ENCODE data around the gene LYZL1. TPM values are rescaled to one million over a fixed set of nuclear protein-coding genes. Genes with fewer than 3 reads are reported as not detected.

The LYZL1 gene
- total RNA-seq, 1 experiment from 2014 or later, result not detected

- no peaks in the 10 kb centered on the region for H3K27me3 Mint-ChIP-seq (ENCODE audit: low read depth)
- ChIA-PET CTCF (interaction anchor here (0.5 to 1.7 kb wide), 3 partner anchors 14 to 128 kb away, joined by 3 to 7 read pairs (median 3); no protein-coding TSS in a partner anchor), POLR2A (interaction anchor here (0.7 kb wide), 1 partner anchor 138 kb away, joined by 3 read pairs; no protein-coding TSS in a partner anchor)
- no peak overlapping the region for H3K4me3 Mint-ChIP-seq
- H3K9me3 Mint-ChIP-seq, result peaks cover 5% of the 10 kb centered on the region; the same call in 1 of the 2 replicates
- no peak overlapping the region for H3K27ac Mint-ChIP-seq
- ATAC-seq (no peak), DNase-seq (ENCODE audit: low spot score) (no peak)
- no peaks in the 10 kb centered on the region for H3K36me3 Mint-ChIP-seq
- TF ChIP-seq NR3C1 (CRISPR knock-in tag; conservative IDR thresholded peaks at IDR 0.05; ENCODE audit: low read depth) (no peak), NFATC4 (CRISPR knock-in tag; IDR thresholded peaks at IDR 0.05) (no peak), NFYB (CRISPR knock-in tag; conservative IDR thresholded peaks at IDR 0.05; ENCODE audit: low read depth) (no peak), ATF1 (CRISPR knock-in tag; IDR thresholded peaks at IDR 0.05) (no peak), PRRX2 (CRISPR knock-in tag; IDR thresholded peaks at IDR 0.05) (no peak), ZNF512 (CRISPR knock-in tag; IDR thresholded peaks at IDR 0.05; ENCODE audit: borderline replicate concordance) (no peak), TCF7 (CRISPR knock-in tag; IDR thresholded peaks at IDR 0.05; ENCODE audit: low read depth) (no peak), GABPB1 (CRISPR knock-in tag; IDR thresholded peaks at IDR 0.05) (no peak), PREB (CRISPR knock-in tag; IDR thresholded peaks at IDR 0.05; ENCODE audit: borderline replicate concordance) (no peak), FOXP1 (CRISPR knock-in tag; IDR thresholded peaks at IDR 0.05; ENCODE audit: borderline replicate concordance) (no peak), RELA (CRISPR knock-in tag; IDR thresholded peaks at IDR 0.05; ENCODE audit: borderline replicate concordance) (no peak), FOXP4 (CRISPR knock-in tag; IDR thresholded peaks at IDR 0.05) (no peak), ZNF317 (CRISPR knock-in tag; IDR thresholded peaks at IDR 0.05; ENCODE audit: borderline replicate concordance, low read depth) (no peak), KAT7 (CRISPR knock-in tag; IDR thresholded peaks at IDR 0.05; ENCODE audit: borderline replicate concordance) (no peak), CDX4 (CRISPR knock-in tag; IDR thresholded peaks at IDR 0.05; ENCODE audit: borderline replicate concordance) (no peak), ZNF671 (CRISPR knock-in tag; IDR thresholded peaks at IDR 0.05) (no peak)
- peaks cover 29% of the 10 kb centered on the region for H3K4me1 Mint-ChIP-seq
Measured at GRCh38 chr10:29257106-29257783, 31.6 kb upstream of the LYZL1 start.

- ChIA-PET POLR2A (no interaction called here), CTCF (interaction anchor here (1.0 to 1.7 kb wide), 2 partner anchors 14 to 47 kb away, joined by 3 to 7 read pairs; no protein-coding TSS in a partner anchor)
- H3K4me3 Mint-ChIP-seq, result no peak overlapping the region
- no peak for TF ChIP-seq ZSCAN18 (CRISPR knock-in tag; IDR thresholded peaks at IDR 0.05)
- no peak for TF ChIP-seq STAT6 (CRISPR knock-in tag; conservative IDR thresholded peaks at IDR 0.05; ENCODE audit: low read depth)
- TF ChIP-seq SP1 (CRISPR knock-in tag; conservative IDR thresholded peaks at IDR 0.05), result no peak
- no peak for TF ChIP-seq ESRRA (CRISPR knock-in tag; IDR thresholded peaks at IDR 0.05; ENCODE audit: borderline replicate concordance)
- no peak for TF ChIP-seq KAT7 (CRISPR knock-in tag; IDR thresholded peaks at IDR 0.05; ENCODE audit: borderline replicate concordance)
- no peak for TF ChIP-seq ZNF423 (CRISPR knock-in tag; IDR thresholded peaks at IDR 0.05)
- no peak for TF ChIP-seq GABPB1 (CRISPR knock-in tag; IDR thresholded peaks at IDR 0.05)
- no peak for TF ChIP-seq ZNF425 (CRISPR knock-in tag; conservative IDR thresholded peaks at IDR 0.05)
- no peak for TF ChIP-seq ZNF219 (CRISPR knock-in tag; IDR thresholded peaks at IDR 0.05; ENCODE audit: borderline replicate concordance)
Measured at GRCh38 chr10:29257784-29258135, 31.1 kb upstream of the LYZL1 start.

More at GRCh38 chr10:29257784-29258135, 31.1 kb upstream of the LYZL1 start:
- H3K27me3 Mint-ChIP-seq (ENCODE audit: low read depth), result no peaks in the 10 kb centered on the region
- peaks cover 5% of the 10 kb centered on the region; the same call in 1 of the 2 replicates for H3K9me3 Mint-ChIP-seq
- H3K27ac Mint-ChIP-seq, result no peak overlapping the region
- DNase-seq (ENCODE audit: low spot score) (no peak), ATAC-seq (no peak)
- H3K36me3 Mint-ChIP-seq, result no peaks in the 10 kb centered on the region
- peaks cover 29% of the 10 kb centered on the region for H3K4me1 Mint-ChIP-seq
